ENCODE measurements around the gene SLC8A1.

- TF ChIP-seq CTCF (IDR thresholded peaks at IDR 0.05) = no peak
- TF ChIP-seq POLR2A (IDR thresholded peaks at IDR 0.05) = no peak
Observed at GRCh38 chr2:40404517-40404916, 47.4 kb downstream of the SLC8A1 start.

Data from testis (tissue), 2 donors.